ENCODE results near the gene DNTTIP2.
"Not testable (repeated sequence)": the region's sequence is repeated elsewhere in the genome, so short reads cannot be mapped to it uniquely, and the experiment has no call there.

DNTTIP2 gene

DNA sequence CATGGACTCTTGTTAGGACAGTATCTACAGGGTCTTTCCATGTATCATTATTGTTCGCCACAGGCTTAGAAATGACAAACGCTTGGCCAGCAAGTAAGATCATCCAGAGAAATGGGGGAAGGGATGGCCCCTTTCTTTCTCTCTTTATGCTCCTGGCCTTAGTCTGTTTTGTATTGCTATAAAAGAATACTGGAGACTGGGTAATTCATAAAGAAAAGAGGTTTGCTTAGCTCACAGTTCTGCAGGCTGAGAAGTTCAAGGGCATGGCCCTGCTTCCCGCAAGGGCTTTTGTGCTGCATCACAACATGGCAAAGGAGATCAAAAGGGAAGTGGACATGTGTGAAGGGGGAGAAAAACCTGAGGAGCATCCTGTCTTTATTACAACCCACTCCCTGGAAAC, 41.0 kb downstream of the DNTTIP2 start:
- TF ChIP-seq, protein P1, sequence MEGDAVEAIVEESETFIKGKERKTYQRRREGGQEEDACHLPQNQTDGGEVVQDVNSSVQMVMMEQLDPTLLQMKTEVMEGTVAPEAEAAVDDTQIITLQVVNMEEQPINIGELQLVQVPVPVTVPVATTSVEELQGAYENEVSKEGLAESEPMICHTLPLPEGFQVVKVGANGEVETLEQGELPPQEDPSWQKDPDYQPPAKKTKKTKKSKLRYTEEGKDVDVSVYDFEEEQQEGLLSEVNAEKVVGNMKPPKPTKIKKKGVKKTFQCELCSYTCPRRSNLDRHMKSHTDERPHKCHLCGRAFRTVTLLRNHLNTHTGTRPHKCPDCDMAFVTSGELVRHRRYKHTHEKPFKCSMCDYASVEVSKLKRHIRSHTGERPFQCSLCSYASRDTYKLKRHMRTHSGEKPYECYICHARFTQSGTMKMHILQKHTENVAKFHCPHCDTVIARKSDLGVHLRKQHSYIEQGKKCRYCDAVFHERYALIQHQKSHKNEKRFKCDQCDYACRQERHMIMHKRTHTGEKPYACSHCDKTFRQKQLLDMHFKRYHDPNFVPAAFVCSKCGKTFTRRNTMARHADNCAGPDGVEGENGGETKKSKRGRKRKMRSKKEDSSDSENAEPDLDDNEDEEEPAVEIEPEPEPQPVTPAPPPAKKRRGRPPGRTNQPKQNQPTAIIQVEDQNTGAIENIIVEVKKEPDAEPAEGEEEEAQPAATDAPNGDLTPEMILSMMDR (IDR thresholded peaks at IDR 0.05; ENCODE audit: borderline replicate concordance, extremely low read depth, low read length, poor library complexity, severe bottlenecking) = no peak
- no peak for TF ChIP-seq EZH2 (IDR thresholded peaks at IDR 0.05; ENCODE audit: borderline replicate concordance, low read depth, low read length, severe bottlenecking)
- no peak overlapping the region for H3K9ac ChIP-seq (ENCODE audit: low read depth, low read length)

DNA sequence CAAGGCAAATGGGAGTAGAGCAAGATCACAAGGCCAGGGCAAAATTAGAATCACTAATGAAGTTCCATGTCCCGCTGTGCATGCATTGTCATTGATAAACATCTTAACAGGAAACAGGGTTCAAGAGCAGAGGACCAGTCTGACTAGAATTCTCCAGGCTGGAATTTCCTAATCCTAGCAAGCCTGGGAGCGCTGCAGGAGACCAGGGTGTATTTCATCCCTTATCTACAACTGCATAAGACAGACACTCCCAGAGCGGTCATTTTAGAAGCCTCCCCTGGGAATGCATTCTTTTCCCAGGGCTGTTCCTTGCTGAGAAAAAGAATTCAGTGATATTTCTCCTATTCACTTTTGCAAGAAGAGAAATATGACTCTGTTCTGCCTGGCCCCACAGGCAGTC, 45.7 kb downstream of the DNTTIP2 start:
- H4K20me1 ChIP-seq (ENCODE audit: insufficient read depth, low read length); H3K27ac ChIP-seq (ENCODE audit: low read length); DNase-seq; H3K27me3 ChIP-seq (ENCODE audit: insufficient read depth, low read length, poor library complexity); H3K36me3 ChIP-seq (ENCODE audit: insufficient read depth, low read length); H3K9ac ChIP-seq (ENCODE audit: low read depth, low read length); H3K4me2 ChIP-seq (ENCODE audit: insufficient read depth, low read length); H3K79me2 ChIP-seq (ENCODE audit: insufficient read depth, low read length); H3K4me3 ChIP-seq (ENCODE audit: low read depth in 1 of 2, low read length in 2 of 2); H3K4me1 ChIP-seq (ENCODE audit: insufficient read depth, low read length); ATAC-seq (ENCODE audit: insufficient read depth, low read depth); H2AFZ ChIP-seq (ENCODE audit: low read depth, low read length): not testable (repeated sequence)
- H3K9me3 ChIP-seq (ENCODE audit: insufficient read depth, low read length, severe bottlenecking) = peaks cover 11% of the 10 kb centered on the region

More for the DNA sequence above, 41.0 kb downstream of the DNTTIP2 start:
- Histone ChIP-seq H3K4me2 (ENCODE audit: insufficient read depth, low read length) (no peak overlapping the region), H3K27ac (ENCODE audit: low read length) (no peak overlapping the region), H3K79me2 (ENCODE audit: insufficient read depth, low read length) (no peaks in the 10 kb centered on the region), H3K36me3 (ENCODE audit: insufficient read depth, low read length) (no peaks in the 10 kb centered on the region; the same call in 1 of the 2 replicates), H3K27me3 (ENCODE audit: insufficient read depth, low read length, poor library complexity) (no peaks in the 10 kb centered on the region), H3K9me3 (ENCODE audit: insufficient read depth, low read length, severe bottlenecking) (peaks cover 8% of the 10 kb centered on the region), H3K4me1 (ENCODE audit: insufficient read depth, low read length) (no peaks in the 10 kb centered on the region), H2AFZ (ENCODE audit: low read depth, low read length) (no peak overlapping the region), H3K4me3 (ENCODE audit: low read depth in 1 of 2, low read length in 2 of 2) (no peak overlapping the region), H4K20me1 (ENCODE audit: insufficient read depth, low read length) (no peaks in the 10 kb centered on the region)
- ATAC-seq (ENCODE audit: insufficient read depth, low read depth) = no peak
- DNase-seq = no peak

DNA sequence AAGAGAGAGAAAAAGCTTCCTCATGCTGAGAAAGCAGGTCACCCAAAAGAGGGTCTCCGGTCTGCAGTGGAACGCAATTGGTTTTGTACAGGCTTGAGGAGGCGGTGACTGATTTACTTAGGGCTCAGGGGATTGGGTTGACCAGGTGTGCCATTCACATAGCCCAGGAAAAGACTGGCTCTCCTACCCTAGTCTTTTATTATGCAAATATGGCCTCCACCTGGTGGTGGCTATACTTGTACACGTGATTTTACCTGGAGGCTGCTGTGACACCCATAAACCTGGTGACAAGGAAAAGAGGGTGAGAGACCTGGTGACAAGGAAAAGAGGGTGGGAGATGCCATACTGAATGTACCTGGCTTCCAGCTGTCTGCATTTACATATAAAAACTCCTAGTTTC, 49.9 kb downstream of the DNTTIP2 start:
- H3K4me2 ChIP-seq (ENCODE audit: insufficient read depth, low read length) = no peak overlapping the region
- DNase-seq (no peak), ATAC-seq (ENCODE audit: insufficient read depth, low read depth) (no peak)
- H3K4me3 ChIP-seq (ENCODE audit: low read depth in 1 of 2, low read length in 2 of 2) = no peak overlapping the region
- H3K4me1 ChIP-seq (ENCODE audit: insufficient read depth, low read length) = no peaks in the 10 kb centered on the region
- peaks cover 11% of the 10 kb centered on the region for H3K9me3 ChIP-seq (ENCODE audit: insufficient read depth, low read length, severe bottlenecking)
- H3K79me2 ChIP-seq (ENCODE audit: insufficient read depth, low read length) = no peaks in the 10 kb centered on the region
- no peaks in the 10 kb centered on the region for H4K20me1 ChIP-seq (ENCODE audit: insufficient read depth, low read length)
- H3K36me3 ChIP-seq (ENCODE audit: insufficient read depth, low read length) = no peaks in the 10 kb centered on the region
- TF ChIP-seq, protein P1 (IDR thresholded peaks at IDR 0.05; ENCODE audit: borderline replicate concordance, extremely low read depth, low read length, poor library complexity, severe bottlenecking) = no peak
- TF ChIP-seq EZH2 (IDR thresholded peaks at IDR 0.05; ENCODE audit: borderline replicate concordance, low read depth, low read length, severe bottlenecking) = no peak
- no peaks in the 10 kb centered on the region for H3K27me3 ChIP-seq (ENCODE audit: insufficient read depth, low read length, poor library complexity)
- no peak overlapping the region for H3K9ac ChIP-seq (ENCODE audit: low read depth, low read length)
- no peak overlapping the region for H3K27ac ChIP-seq (ENCODE audit: low read length)
- H2AFZ ChIP-seq (ENCODE audit: low read depth, low read length) = no peak overlapping the region

DNA sequence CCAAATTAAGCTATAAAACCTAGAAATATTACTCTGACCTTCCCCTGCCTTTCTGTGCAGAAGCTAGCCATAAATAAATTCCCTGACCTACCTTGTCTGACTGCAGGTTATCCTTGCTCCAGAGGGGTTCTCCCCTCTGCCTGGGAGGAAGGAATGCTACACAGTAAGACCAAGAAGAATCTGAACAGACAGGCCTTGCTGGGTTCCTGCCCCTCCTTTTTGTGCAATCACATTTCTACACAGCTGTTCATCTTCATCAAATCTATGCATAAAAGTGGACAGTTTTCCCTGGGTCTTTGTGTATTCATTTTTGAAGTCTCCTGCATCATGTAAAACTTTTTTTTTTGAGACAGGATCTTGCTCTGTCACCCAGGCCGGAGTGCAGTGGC, 50.6 kb downstream of the DNTTIP2 start:
- Histone ChIP-seq H3K27me3 (ENCODE audit: insufficient read depth, low read length, poor library complexity) (no peaks in the 10 kb centered on the region), H3K9me3 (ENCODE audit: insufficient read depth, low read length, severe bottlenecking) (peaks cover 7% of the 10 kb centered on the region), H3K4me3 (ENCODE audit: low read depth in 1 of 2, low read length in 2 of 2) (no peak overlapping the region), H3K4me2 (ENCODE audit: insufficient read depth, low read length) (no peak overlapping the region), H3K9ac (ENCODE audit: low read depth, low read length) (no peak overlapping the region), H2AFZ (ENCODE audit: low read depth, low read length) (no peak overlapping the region), H4K20me1 (ENCODE audit: insufficient read depth, low read length) (no peaks in the 10 kb centered on the region), H3K27ac (ENCODE audit: low read length) (no peak overlapping the region), H3K4me1 (ENCODE audit: insufficient read depth, low read length) (no peaks in the 10 kb centered on the region), H3K79me2 (ENCODE audit: insufficient read depth, low read length) (no peaks in the 10 kb centered on the region), H3K36me3 (ENCODE audit: insufficient read depth, low read length) (no peaks in the 10 kb centered on the region)
- TF ChIP-seq, protein P1 (IDR thresholded peaks at IDR 0.05; ENCODE audit: borderline replicate concordance, extremely low read depth, low read length, poor library complexity, severe bottlenecking) = no peak
- no peak for TF ChIP-seq EZH2 (IDR thresholded peaks at IDR 0.05; ENCODE audit: borderline replicate concordance, low read depth, low read length, severe bottlenecking)
- ATAC-seq (ENCODE audit: insufficient read depth, low read depth) (no peak), DNase-seq (no peak)
